ENCODE measurements around the gene DERA. TPM values are rescaled to one million over a fixed set of nuclear protein-coding genes. Genes with fewer than 3 reads are reported as not detected.
"Not testable (repeated sequence)": the region's sequence is repeated elsewhere in the genome, so short reads cannot be mapped to it uniquely, and the experiment has no call there.

The DERA gene
- total RNA-seq, 1 donor from 2014 or later: 20.4 TPM

DNA sequence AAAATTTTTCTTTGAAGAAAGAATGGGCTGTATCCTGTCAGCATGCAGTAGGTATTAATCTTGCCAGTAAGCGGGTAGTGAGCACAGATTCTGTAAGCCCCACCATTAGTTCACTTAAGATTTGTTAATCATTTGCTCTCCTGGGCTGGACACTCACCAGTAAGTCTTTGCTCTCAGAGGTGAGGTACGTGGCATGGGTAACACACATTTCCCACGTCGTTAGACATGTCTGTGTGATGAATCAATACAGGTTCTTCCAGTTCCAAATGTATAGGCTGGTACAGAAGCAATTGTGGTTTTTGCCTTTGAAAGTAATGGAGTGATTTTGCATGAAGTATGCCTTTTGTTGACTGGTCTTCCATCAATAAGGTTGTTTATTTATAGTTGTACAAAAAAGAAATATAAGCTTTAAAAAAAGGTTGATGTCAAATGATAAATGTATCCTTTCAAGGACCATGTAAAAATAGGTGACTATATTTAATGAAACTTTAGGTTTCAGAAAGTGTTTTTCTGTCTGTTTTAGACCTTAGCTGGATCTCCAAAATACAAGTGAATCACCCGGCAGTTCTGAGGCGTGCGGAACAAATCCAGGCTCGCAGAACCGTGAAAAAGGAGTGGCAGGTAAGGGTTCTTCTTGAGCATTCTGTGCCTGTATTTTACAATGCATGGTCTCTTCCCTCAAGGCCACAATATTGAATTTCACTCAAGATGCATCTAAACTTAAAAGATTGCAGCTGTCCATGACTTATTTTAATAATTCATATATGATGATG lies 45.5 kb downstream of the DERA start:
- intact Hi-C loops (cut with micrococcal nuclease): no loop called here

DNA sequence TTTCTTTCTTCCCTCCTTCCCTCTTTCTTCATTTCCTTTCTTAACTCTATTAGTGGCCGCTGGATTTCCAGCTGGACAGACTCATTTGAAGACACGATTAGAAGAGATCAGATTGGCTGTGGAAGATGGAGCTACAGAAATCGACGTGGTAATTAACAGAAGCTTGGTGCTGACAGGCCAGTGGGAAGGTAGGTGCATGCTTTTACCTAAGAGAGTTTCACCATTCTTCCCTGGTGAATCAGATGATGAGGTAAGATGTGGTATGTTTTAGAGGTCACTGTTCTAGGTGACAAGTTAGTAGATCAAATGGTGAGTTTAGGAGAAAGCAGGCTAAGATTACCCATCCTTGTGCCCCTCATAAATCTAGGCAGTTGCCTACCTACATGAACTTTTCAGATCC lies 51.6 kb downstream of the DERA start:
- intact Hi-C loops (cut with micrococcal nuclease): no loop called here

DNA sequence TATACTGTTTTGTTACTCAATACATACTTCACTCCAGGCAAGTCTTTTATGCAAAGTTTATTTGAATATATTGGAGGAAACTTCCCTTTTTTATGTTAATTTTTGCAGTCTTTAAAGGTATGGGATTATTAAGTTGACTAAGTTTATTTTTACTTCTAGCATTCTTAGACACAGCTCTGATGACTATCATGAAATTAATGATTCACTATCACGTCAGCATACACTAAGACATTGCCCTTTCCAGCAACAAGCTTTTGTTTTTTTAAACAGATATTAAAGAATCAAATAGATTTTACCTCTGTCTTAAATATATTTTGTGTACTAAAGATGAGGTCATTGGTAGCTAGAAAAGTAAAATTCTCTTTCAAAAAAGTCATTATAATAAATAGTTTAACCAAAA lies 52.1 kb downstream of the DERA start:
- intact Hi-C loops (cut with micrococcal nuclease): no loop called here

DNA sequence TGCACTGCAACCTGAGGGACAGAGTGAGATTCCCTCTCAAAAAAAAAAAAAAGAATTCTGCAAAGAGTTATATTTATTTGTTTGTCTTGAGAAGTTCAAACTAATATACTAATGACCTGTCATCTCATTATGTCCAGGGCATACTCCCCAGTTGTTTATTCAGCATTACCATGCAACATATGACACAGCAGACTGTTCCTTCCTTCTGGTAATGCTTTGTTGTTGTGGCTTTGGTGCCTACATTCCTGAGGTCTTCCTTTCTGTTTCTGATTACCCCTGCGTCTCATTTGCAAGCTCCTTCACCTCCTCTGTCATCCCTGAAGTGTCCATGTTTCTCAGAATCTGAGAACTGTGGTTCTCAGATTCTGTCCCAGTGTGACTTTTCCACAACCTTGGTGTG lies 55.3 kb downstream of the DERA start:
- intact Hi-C loops (cut with micrococcal nuclease): no loop called here

DNA sequence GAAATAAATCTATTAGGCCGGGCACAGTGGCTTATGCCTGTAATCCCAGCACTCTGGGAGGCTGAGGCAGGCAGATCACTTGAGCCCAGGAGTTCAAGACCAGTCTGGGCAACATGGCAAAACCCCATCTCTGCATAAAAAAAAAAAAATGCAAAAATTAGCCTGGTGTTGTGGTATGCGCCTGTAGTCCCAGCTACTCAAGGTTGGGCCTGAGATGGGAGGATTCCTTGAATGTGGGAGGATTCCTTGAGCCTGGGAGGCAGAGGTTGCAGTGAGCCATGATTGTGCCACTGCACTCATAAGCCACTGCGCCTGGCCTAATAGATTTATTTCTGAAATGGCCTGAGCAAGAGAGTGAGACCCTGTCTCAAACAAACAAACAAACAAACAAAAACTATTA lies 55.9 kb downstream of the DERA start:
- intact Hi-C loops (cut with micrococcal nuclease): not testable (repeated sequence)

DNA sequence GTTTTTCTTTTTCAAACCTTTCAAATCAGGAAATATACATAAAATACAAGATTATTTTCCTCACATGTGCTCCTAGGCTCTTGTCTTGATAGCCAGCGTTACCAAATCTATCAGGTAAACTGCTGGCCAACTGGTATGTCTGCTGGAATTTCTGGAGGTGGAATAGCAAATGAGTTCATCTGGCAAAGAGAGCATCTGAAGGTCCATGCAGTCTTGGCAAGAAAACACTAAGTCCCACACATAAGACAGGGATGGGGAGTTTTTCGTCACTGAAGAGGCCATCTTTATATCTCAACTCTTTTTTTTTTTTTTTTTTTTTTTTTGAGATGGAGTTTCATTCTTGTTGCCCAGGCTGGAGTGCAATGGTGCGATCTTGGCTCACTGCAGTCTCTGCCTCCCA lies 60.1 kb downstream of the DERA start:
- intact Hi-C loops (cut with micrococcal nuclease): no loop called here

DNA sequence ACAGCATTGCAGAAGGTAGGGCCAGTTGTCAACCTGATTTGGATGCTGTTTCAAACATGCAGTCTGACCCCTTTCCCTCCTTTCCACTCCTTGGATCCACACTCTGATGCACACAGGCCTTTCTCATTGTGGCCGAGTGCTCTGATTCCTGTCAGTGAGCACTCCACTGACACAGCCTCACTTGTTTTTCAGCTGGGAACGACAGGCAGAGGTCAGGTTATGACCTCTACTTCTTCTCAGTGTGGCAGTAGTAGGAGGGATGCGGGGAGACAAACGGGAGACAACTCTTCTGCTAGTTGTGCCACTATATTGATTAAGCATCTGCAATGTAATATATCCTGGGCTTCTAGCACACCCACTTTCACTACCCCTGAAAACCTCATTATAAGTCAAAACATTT lies 61.8 kb downstream of the DERA start:
- intact Hi-C loops (cut with micrococcal nuclease): no loop called here

DNA sequence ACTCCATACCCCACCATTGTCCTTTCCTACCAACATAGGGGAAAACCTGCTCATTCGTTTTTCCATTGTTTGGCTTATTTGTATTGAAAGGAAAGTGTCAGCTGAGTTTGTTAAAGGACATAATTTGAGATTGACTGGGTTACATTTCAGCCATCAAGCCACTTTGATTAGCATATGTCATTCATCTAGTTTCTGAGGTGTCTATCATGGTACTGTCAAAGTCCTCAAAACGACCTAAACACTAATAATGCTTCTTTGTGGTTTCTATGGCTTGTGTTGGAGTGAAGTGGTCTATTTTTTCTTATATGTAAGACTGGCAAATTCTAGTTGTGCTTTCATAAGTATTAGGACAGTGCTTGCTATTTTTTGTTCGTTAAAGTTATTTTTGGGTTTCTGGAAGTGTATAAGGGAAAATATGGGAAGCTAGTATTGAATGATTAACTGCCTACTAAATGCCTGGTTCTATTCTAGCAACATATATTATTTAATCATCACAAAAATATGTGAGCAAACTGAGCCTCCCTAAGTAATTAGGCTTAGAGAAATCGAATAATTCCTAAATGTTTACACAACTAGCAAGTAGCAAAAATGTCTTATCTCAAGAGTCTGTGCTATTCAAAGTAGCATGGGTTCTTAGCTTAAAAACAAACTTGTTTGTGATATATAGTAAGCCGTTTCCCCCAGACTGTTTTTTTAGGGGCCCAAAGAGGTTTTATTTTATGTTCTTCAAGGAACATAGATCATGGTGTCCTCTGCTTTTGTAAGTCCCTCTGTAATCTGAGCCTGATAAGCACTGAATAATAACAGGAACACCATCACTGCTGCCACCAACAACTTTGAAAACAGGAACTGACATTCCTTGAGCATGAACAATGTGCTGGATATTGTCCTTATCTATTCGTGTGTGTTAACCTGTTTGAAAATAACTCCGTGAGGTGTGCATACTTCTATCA lies 67.1 kb downstream of the DERA start:
- intact Hi-C loops (cut with micrococcal nuclease): no loop called here

DNA sequence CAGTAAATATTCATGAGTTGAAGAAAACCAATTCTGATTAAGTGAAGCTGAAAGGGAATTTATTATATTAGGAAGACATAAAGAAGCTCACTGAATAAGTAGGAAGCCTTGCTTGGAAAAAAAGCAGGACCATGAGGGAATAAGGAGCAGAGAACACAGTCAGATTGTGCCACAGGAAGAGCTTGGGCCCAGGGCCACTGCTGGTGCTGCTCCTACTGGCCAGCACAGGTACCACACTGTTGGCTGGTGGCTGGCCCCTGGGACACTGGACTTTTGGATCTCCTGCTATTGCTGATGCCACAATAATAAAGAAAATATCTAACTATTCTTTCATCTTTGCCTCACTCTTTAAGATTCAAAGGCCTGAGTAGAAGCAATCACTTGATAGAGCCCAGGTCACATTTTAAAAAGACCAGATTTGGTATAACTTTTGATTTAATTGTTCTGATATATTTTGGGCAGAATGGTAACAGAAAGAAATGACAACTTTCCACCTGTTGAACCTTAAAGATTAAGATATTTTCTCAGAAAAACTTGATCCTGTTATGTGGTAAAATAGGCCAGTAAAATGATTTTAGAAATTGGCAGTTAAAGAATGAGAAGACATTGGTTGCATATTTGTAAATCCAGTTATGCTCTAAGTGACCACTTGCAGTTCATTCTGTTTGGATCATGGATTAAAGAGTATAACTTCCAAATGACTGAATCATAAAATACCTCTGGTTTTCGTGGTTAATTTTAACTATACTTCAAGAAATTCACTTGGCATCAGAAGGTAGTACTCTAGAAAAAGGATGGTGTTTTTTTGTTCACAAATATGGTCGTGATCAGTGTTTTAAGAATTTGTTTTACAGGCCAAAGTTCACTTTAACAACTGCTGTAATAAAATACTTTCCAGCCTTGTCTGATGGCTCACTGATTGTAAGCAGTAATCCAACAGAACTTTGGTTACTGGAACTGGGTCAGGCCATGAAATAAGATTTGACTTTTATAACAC lies 68.3 kb downstream of the DERA start:
- intact Hi-C loops (cut with micrococcal nuclease): no loop called here

DNA sequence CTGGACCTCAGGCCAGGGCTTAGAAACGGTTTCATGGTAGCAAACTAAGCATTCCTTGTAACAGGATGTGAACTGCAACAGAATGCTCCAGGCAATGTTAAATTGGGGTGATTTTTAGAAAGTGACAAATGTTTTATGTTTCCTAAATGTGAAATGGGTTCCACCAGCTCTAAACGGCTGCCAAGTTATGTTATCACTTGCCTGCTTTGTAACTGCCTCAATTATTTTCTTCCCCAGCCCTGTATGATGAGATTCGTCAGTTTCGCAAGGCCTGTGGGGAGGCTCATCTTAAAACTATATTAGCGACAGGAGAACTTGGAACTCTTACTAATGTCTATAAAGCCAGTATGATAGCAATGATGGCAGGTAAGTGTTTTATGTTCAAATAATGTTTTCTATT lies 70.9 kb downstream of the DERA start:
- intact Hi-C loops (cut with micrococcal nuclease): no loop called here

DNA sequence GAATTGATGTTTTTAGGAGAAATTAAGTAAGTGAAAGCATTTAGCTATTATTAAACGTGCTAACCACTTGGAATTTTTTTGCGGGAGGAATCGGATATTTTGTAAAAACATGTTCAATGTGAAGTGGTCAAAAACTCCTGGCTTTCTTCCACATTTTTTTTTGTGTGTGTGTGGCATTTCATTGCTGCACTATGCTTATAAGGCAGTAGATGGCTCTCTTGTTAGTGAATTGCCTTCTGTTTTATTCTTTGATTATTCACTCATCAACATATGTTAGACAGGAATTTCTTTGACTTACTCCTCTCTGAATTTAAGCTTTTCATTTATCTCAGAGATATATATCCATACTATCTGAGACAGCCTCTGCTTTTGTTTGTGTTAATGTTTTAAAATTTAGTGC lies 71.3 kb downstream of the DERA start:
- intact Hi-C loops (cut with micrococcal nuclease): no loop called here

DNA sequence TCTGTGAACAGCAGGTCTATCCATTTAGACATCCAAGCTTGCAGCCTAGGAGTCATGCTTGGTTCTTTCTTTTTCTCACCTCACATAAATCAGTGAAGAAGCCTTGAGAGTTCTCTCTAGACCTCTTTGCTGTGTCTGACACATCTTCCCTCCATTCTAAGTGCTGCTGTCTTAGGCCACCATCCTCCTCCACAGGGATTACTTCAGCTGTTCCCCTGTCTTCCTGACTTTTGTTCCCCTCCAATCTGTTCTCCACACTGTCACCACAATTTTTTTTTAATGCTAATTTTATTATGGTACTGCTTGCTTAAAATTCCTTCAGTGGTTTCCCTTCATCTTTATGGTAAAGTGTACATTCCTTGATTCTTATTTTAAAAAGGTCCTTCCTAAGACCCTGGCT lies 71.8 kb downstream of the DERA start:
- intact Hi-C loops (cut with micrococcal nuclease): no loop called here

DNA sequence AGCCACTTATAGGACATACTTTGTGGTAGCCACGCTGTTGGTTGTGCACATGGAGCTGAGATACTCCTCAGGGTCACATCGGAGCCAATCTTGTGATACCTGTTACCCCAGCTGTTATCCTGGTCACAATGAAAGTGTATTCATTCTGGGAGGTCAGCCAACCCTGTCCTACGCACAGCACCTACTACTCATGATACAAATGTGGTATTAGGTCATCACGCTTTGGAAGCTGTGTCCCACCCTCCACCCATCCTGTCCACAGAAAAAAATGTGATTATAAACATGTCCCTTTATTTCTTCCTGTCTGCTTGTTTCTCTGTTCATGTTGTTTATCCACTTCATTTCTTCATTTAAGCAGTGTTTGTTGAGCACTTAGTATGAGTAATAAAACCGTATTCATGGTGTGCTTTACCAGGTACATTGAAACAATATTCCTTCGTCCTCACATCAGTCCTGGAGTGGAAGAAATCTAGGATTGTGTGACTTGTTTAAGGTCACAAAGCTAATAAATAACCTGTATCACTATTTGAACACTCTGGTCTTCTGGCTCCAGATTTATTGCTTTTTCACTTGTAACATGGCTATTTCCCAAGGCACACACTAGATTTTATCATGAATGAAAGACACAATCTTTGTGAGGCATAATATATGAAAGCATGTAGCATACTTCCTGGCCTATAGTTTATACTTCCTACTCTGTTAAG lies 73.1 kb downstream of the DERA start:
- intact Hi-C loops (cut with micrococcal nuclease): no loop called here

DNA sequence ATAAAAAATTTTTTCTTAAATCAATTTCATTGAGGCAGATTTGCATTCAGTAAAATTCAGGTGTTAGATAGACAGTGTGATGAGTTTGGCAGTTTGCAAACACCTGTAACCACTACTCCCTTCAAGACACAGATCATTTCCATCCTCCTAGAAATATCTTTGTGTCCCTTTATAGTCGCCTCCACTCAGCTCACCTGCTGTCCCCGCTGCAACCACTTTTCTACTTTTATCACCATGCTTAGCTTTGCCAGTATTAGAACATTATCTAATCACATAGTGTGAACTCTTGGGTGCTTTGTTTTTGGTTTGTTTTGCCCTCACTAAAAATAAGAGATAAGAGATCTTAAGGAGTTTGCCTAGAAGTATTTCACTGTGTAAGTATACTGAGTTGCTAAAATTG lies 73.8 kb downstream of the DERA start:
- intact Hi-C loops (cut with micrococcal nuclease): no loop called here

DNA sequence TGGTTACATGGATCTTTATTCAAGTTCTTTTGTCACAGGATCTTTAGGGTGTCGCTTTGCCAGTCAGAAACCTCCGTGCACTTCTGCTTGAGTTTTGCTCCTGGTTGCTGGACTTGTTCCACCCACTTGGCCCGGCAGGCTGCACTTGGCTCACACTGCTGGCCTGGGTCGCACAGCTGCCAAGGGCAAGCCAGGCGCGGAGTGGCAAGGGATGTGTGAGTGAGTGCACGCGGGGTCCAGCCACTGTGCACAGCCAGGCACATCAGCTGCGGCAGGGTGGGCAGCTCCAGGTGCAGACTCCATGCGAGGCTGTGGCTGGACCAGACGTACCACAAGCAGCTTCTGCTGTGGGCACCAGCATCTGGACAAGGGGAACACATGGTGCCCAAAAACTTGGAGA lies 76.6 kb downstream of the DERA start:
- intact Hi-C loops (cut with micrococcal nuclease): no loop called here

DNA sequence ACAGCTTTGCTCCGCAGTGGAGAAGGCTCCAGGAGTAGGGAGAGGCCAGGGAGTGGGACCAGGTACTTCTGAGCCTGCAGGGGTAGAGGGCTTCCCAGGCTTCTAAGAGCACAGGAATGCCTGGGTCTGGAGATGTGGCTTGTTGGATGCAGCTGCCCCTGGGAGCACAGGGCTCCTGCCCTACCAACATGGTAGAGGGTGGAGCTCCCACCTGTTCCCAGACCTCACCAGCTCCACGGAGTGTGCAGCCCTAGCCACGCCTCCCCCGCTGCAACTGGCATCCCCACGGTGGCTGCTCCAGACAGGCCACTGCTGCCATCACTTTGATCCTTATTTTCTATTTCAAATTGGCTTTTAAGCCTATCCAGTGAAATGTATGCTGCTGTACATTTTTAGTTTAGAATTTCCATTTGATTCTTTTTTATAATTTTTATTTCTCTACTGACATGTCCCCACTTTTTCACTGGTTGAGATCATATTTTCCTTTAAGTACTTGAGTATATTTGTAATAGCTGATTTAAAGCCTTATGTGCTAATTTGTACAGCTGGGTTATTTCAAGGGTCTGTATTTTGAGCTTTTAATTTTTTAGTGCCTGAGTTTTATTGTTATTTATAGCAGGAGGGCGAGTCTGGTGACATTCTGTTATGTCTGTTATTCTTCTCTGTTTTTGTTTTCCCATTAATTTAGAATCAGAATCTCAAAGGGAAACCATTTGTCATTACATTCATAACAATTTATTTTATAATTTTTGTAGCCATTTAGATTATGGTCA lies 78.0 kb downstream of the DERA start:
- intact Hi-C loops (cut with micrococcal nuclease): no loop called here

DNA sequence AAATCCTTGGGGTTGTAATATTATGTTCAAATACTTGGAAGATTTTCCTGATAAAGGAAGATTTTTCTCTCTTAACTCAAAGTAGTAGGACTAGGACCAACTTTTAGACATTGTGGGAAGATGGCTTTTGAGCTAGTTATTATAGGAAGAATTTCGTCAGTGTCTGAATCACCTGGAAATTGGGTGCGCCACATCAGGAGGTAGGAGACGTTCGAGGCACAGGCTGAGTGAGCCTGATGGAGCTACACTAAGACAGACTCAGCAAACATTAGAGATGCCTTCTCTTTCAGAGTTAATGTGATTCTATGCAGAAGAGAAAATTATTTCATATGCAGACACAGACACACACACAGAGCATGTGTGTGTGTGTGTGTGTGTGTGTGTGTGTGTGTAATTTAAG lies 84.7 kb downstream of the DERA start:
- intact Hi-C loops (cut with micrococcal nuclease): no loop called here

DNA sequence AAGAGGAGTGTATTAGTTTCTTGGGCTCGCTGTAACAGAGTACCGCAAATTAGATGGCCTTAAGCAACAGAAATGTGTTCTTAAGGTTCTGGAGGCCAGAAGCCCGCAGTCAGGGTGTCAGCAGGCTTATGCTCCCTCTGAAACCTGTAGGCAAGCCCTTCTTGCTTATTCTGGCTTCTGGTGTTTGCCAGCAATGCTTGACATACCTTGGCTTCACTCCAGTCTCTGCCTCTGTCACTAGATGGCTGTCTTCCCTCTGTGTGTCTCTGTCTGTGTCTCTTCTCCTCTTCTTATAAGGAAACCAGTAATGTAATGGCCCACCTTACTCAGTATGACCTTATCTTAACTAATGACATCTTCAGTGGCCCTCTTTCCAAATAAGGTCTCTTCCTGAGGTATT lies 85.1 kb downstream of the DERA start:
- intact Hi-C loops (cut with micrococcal nuclease): no loop called here

DNA sequence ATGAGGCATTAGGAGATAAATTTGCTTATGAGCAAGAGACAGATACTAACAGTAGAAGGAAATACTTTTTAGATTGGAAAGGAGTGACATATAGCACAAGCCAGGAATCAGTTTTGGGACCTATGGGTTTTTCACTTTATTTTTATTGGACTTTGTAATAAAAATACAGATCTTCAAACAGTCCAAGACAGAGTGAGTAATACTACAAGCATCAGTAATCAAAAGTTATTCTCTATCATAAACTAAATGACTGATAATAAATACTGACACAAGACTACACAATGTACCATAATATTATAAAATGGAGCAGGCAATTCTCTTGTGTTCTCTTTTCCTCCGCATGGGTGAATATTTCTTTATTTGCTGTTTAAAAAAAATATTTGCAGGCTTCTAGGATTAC lies 85.8 kb downstream of the DERA start:
- intact Hi-C loops (cut with micrococcal nuclease): no loop called here

DNA sequence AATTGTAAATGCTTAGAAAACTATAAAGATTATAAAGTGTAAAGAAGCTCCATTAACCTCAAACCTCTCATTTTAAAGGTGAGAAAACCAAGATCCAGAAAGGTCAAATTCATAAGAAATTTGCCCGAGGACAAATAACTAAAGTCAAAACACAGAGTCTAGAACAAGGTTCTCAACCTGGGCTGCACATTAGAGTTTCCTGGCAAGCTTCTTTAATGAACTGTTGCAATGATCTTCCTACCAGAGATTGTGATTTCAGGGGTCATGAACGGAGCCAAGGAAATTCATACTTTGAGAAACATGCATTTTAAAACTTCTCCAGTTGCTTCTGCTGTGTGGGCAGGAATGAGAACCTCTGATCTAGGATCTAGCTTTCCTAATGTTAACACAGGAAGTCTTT lies 86.8 kb downstream of the DERA start:
- intact Hi-C loops (cut with micrococcal nuclease): no loop called here

Data from T-helper 2 cell treated with Interferon-gamma antibody and Interleukin-4, amounts not matched to agents 100 ng/mL and 5 ng/mL, for 36 hours (primary cell).